ENCODE results near the gene FAM169A.
"Not testable (repeated sequence)": the region's sequence is repeated elsewhere in the genome, so short reads cannot be mapped to it uniquely, and the experiment has no call there.

Gene FAM169A

DNA sequence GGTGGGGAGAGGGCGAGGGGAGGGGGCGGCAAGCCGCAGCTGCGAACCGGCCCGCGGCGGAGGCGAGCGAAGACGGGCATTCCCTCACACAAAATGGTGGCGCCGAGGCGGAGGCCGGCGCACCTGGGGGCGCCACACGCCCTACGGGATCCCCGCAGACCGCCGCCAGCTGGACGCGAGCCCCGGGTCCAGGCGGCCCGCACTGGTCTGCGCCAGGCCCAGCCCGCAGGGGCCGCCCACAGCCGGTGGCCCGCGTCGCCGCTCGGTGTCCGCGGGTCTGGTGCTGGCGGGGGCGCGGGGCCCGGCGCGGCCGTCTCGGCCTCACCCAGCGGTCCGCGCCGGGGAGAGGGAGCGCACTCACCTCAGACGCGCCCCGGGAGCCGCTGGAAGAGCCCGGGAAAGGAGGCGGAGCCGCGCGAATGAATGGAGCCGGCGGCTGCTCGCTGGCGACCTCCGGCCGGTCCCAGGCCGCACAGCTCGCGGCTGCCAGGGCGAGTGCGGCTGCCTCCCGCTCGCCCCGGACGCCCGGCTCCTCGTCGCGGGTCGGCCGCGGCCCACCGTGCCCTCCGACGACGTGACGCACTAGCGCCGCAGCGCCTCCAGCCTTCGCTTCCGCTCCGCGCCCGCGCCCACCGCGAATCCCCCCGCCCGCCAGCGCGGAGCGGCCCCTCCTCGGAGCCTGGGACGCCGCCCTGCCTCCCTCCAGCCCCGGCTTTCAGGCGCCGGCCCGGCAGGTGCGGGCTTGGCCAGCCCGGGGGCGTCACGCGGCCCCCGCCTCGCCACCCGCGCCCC, at the start of gene FAM169A:
TSS of gene FAM169A (minus strand) at position 584 of the 792 bp plus-strand sequence. CDS start 24,711 bp downstream, outside the sequence.
- peak; percentile 59 for DNase-seq

DNA sequence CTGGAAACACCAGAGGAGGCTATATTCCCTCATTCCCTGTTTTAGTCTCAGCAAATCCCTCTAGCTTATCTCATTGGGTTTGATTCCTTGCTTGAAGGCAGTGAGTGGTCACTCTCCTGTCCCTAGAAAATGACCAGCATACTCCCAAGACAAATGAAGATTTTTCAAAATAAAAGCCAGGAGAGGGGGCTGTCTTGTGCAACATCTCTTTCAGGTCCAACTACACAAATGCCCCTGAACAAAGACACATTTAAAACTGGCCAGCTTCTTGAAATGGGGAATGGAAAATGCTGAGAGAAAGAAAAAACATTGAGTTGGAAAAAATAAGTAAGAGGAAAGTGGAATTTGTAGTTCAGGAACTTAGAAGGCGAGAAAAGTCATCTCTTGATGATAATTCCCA, 49.3 kb upstream of the FAM169A start:
- no peak for DNase-seq

GRCh38 chr5:74911421-74911820, 45.2 kb upstream of the FAM169A start:
- not testable (repeated sequence) for DNase-seq

- not testable (repeated sequence) for DNase-seq
Measured at GRCh38 chr5:74909888-74910287, 43.7 kb upstream of the FAM169A start.

- DNase-seq = not testable (repeated sequence)
Measured at GRCh38 chr5:74908237-74908636, 42.0 kb upstream of the FAM169A start.

DNA sequence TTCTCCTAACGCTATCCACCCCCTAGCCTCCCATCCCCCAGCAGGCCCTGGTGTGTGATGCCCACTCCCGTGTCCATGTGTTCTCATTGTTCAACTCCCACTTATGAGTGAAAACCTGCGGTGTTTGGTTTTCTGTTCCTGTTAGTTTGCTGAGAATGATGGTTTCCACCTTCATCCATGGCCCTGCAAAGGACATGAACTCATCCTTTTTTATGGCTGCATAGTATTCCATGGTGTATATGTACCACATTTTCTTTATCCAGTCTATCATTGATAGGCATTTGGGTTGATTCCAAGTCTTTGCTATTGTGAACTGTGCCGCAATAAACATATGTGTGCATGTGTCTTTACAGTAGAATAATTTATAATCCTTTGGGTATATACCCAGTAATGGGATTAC, 38.5 kb upstream of the FAM169A start:
- DNase-seq = not testable (repeated sequence)

DNA sequence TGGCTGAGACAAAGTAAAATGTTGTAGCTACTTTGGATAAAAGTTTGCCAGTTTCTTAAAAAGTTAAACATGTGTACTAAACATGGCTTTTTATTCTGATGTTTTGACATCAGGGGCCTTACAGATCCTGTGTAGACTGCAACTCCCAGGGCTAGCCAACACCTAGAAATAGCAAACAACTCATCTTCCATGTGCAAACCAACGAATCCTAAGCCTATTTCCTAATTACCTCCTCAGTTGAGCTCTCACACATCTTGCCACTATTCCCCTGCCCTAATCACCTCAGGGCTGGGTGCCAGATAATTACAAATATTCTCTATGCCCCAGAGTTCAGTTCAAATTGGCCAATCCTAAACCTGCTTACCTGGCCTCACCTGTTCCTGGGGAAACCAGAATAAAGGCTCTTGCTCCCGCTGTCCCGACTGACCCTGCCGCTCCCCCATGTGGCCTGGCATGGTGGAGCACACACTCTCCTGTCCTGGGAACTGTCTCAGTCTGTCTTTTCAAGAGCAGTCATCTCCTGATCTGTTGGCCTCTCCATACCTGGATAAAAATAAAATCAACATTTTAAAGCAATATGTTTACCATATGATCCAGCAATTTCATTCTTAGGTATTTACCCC, 37.1 kb upstream of the FAM169A start:
- peak; percentile 22 for DNase-seq

- DNase-seq = no peak
Measured at GRCh38 chr5:74897049-74897448, 30.9 kb upstream of the FAM169A start.

DNA sequence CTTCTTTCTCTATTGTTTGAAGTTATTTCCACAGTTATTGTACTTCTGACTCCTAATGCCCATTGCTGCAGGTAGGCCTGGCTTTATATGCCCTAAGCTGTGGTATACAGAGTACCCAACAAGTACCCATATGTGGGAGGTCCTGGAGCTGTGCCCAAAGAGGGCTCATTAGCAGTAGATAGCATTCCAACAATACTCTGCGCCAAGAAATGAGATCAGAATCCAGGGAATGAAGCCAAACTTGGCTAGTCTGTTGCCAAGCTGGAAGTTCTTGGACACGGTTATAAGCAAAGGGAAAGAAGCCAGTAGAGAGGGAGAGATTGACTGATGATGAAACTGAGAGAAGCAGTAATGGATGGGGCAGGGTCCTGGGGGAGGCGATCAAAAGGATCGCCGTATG, 29.7 kb upstream of the FAM169A start:
- no peak for DNase-seq

DNA sequence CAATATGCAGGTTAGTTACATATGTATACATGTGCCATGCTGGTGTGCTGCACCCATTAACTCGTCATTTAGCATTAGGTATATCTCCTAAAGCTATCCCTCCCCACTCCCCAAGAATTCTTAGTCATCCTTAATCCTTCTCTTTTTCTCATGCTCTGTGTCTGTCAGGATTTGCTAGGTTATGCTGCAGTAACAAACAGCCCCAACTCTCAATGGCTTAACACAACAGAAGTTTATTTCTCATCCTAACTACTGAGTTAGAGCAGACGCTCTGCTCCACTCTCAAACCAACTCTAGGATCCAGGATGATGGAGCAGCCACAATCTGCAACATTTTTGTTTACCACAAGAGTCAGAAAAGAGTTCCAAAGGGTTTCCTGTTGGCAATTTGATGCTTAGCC, 28.2 kb upstream of the FAM169A start:
- no peak for DNase-seq

- no peak for DNase-seq
Measured at GRCh38 chr5:74892921-74893320, 26.7 kb upstream of the FAM169A start.

DNA sequence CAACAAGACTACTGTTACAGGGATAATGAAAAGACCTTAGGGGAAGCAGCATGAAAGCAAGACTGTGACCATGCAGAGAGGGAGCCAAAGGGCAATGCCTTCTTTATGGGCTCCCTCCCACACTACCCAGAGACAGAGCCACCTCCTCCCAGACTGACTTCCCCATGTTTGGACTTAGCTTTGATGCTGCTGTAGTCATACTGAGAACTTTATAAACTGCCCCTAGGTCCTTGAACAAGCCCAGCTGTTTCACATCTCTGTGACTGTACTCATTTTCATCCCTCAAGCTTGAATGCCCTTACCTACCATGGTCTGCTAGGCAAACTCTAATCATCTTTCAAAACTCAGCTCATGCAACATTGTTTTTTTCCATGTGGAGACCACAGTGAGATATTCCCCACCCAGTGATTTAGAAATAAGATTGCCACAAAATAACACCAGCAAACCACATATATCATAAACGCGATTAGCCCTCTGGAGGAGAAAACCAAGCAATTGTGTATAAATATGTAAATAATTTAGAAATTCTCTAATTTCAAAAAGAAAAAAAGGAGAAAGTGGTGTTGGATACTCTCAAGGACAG, 23.4 kb upstream of the FAM169A start:
- DNase-seq = no peak

- no peak for DNase-seq
Measured at GRCh38 chr5:74888117-74888516, 21.9 kb upstream of the FAM169A start.

GRCh38 chr5:74885170-74885569, 19.0 kb upstream of the FAM169A start:
- no peak for DNase-seq

- DNase-seq = not testable (repeated sequence)
Measured at GRCh38 chr5:74882379-74883134, 16.4 kb upstream of the FAM169A start.

DNA sequence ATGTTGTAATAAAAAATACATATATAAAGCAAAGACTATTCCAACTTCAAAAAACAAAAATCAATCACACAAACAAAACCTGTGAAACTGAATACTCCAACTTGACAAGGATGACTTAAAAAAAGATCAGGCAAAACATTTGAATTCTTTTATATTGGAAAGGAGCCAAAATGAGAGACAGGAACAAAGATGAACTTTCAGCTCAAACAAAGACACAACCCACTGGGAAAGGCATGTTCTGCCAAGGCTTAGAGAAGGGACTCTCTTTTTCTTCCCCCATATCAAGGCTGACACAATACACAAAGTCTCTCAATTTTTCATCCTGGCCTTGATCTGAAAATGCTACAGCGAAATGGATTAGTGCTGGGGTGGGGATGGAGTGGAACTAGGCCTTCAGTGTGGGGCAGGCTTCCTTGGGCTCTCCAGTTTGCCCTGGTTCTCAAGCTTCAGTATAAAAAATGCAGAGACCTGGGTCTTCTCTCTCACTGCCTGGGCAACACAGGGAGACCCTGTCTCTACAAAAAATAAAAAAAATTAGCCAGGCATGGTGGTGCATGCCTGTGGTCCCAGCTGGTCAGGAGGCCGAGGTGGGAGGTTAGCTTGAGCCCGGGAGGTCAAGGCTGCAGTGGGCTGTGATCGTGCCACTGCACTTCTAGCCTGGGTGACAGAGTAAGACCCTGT, 11.6 kb upstream of the FAM169A start:
- DNase-seq = no peak

DNA sequence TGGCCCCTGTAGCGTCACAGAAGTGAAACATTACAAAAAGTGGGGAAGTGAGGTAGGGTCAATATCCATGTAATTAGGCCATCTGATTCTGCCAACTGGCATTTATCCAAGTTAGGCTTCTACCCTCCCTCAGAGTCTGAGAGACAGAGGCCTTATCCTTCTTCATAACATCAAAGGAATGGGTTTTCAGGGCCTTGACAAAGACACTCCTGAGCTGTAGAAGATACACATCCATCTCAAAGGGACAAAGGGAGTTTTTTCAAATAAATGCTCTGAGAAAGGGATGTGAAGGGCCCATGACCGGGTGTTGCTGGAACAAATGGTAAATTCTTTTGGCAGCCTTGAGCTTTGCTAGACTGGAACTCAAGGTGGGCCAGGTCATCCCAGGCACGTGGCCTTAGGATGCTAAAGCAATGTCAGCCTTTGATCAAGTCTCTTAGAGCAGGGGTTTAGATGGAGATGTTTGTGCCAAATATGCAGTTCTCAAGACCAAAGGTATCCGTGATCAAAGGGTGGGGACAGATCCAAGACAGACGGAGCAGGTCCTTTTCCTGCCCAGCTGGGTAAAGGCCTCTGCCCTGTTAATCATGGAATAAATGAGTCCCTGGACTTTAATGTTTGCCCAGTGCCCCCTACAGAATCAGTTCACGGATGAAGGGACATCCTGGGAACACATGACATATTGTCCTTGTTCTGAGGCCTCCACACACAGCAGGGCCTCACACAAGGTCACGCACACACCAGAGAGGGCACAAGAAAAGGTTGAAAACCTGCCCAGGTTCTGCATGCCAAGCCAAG, 10.0 kb upstream of the FAM169A start:
- no peak for DNase-seq

DNA sequence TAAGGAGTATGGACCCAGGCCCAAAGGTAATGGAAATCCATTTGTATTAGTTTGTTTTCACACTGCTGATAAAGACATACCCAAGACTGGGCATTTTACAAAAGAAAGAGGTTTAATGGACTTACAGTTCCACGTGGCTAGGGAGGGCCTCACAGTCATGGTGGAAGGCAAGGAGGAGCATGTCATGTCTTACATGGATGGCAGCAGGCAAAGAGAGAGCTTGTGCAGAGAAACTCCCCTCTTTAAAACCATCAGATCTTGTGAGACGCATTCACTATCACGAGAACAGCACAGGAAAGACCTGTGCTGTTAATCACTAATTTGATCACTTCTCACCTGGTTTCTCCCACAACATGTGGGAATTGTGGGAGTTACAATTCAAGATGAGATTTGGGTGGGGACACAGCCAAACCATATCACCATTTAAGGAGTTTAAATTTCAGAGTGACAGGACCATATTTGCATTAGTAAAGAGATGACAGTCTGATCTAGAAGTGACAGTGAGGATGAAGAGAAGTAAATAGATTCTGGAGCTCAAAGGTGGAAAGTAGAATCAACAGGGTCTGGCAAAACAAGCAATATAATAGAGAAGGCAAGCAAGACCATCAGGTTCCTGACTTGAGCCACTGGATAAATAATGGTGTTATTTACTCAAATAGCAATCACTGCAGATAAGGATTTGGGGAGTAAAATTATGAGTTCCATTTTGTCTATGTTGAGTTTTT, 7.5 kb upstream of the FAM169A start:
- DNase-seq = no peak

- DNase-seq = no peak
Measured at GRCh38 chr5:74870299-74871067, 4.3 kb upstream of the FAM169A start.

DNA sequence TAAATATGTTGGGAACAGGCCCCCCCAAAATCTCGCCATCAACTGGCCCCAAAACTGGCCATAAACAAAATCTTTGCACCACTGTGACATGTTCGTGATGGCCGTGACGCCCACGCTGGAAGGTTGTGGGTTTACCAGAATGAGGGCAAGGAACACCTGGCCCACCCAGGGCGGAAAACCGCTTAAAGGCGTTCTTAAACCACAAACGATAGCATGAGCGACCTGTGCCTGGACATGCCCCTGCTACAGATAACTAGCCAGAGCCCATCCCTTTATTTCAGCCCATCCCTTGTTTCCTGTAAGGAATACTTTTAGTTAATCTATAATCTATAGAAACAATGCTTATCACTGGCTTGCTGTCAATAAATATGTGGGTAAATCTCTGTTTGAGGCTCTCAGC, 3.2 kb upstream of the FAM169A start:
- not testable (repeated sequence) for DNase-seq
